A673 (cell line): ENCODE data around the gene SLC25A38. TPM values are rescaled to one million over a fixed set of nuclear protein-coding genes. Genes with fewer than 3 reads are reported as not detected.

Source experiments
- BruUV-seq: library from RNA; stranded (reverse); fragments of 400-500 nt; replicated peaks from 2 replicates; lab custom pipeline; 2021; lab: Mats Ljungman, UMichigan
- CTCF ChIA-PET: fragments of 300-600 bp; sonication (Branson Sonifier 250); formaldehyde crosslinking; loops from one replicate; lab custom pipeline; 2022; ENCODE audit warnings: antibody characterized with exemption; lab: Charles Lee
- POLR2A ChIA-PET: fragments of 300-600 bp; sonication (Branson Sonifier 250); formaldehyde crosslinking; loops from one replicate; lab custom pipeline; 2022; ENCODE audit warnings: antibody characterized with exemption; ENCODE audit not compliant: low non-redundant PET; lab: Charles Lee
- DNase-seq: peaks from one replicate; pipeline ENCODE4 v3.0.0-alpha.2; 2015; ENCODE audit warnings: low spot score
- H3K27ac ChIP-seq: fragments of 200-600 bp; sonication (generic); 2 replicates; pipeline ENCODE4 v1.5.1; 2016; ENCODE audit warnings: mixed run types, low read depth, mild to moderate bottlenecking, mixed read lengths, antibody characterized with exemption, low read length; ENCODE audit not compliant: poor library complexity, severe bottlenecking
- H3K27me3 ChIP-seq: fragments of 200-600 bp; sonication (generic); replicated peaks from 2 replicates; pipeline ENCODE4 v1.6.1; 2017; ENCODE audit warnings: mixed run types, low read depth, mild to moderate bottlenecking, mixed read lengths, antibody characterized with exemption, low read length; ENCODE audit not compliant: insufficient read depth, poor library complexity
- H3K36me3 ChIP-seq: fragments of 200-600 bp; sonication (generic); 2 replicates; pipeline ENCODE4 v1.6.1; 2016; ENCODE audit warnings: mixed run types, mild to moderate bottlenecking, mixed read lengths, antibody characterized with exemption, low read length; ENCODE audit not compliant: insufficient read depth, poor library complexity, severe bottlenecking
- H3K4me1 ChIP-seq: fragments of 200-600 bp; sonication (generic); 2 replicates; pipeline ENCODE4 v1.6.1; 2017; ENCODE audit warnings: mixed run types, mild to moderate bottlenecking, mixed read lengths, antibody characterized with exemption, low read length; ENCODE audit not compliant: insufficient read depth, poor library complexity, severe bottlenecking
- H3K4me3 ChIP-seq: fragments of 200-600 bp; sonication (generic); 2 replicates; pipeline ENCODE4 v1.5.1; 2016; ENCODE audit warnings: low read depth, mixed run types, mild to moderate bottlenecking, mixed read lengths, low read length; ENCODE audit not compliant: poor library complexity, severe bottlenecking
- H3K9me3 ChIP-seq: fragments of 200-600 bp; sonication (generic); 2 replicates; pipeline ENCODE4 v1.6.1; 2016; ENCODE audit warnings: mixed run types, low read depth, mild to moderate bottlenecking, mixed read lengths, antibody characterized with exemption, low read length; ENCODE audit not compliant: poor library complexity, severe bottlenecking
- EZH2 ChIP-seq: fragments of 200-600 bp; sonication (generic); IDR thresholded peaks from 2 replicates; pipeline ENCODE4 v1.6.1; 2017; ENCODE audit warnings: borderline replicate concordance, low read depth, mild to moderate bottlenecking, mixed read lengths, antibody characterized with exemption, low read length; ENCODE audit not compliant: poor library complexity, severe bottlenecking
- intact Hi-C: fragments of 100-400 bp; cut with micrococcal nuclease; formaldehyde crosslinking; loops from one replicate; pipeline ENCODE4 v1.10.0; 2022; ENCODE audit not compliant: unreplicated experiment
- total RNA-seq: library from RNA; stranded (reverse); gene quantifications from 2 replicates; pipeline ENCODE4 v1.2.3, GENCODE V29; 2021
- TF ChIP-seq, protein P1 (sequence below): fragments of 300-800, 200-600 bp; sonication (generic); conservative IDR thresholded peaks from 2 replicates; pipeline ENCODE4 v1.5.1; 2017; ENCODE audit warnings: low read depth, mild to moderate bottlenecking, antibody characterized with exemption, low read length, moderate library complexity, mixed read lengths

The SLC25A38 gene
- total RNA-seq, 1 experiment from 2014 or later: 13.7 TPM

GRCh38 chr3:39409514-39410136 is 26.5 kb downstream of the SLC25A38 start:
- Histone ChIP-seq H3K4me3 (no peak overlapping the region), H3K27me3 (no peaks in the 10 kb centered on the region), H3K36me3 (peaks cover 65% of the 10 kb centered on the region), H3K27ac (peak overlapping the region; percentile 50), H3K9me3 (no peaks in the 10 kb centered on the region), H3K4me1 (no peaks in the 10 kb centered on the region)
- TF ChIP-seq, protein P1, sequence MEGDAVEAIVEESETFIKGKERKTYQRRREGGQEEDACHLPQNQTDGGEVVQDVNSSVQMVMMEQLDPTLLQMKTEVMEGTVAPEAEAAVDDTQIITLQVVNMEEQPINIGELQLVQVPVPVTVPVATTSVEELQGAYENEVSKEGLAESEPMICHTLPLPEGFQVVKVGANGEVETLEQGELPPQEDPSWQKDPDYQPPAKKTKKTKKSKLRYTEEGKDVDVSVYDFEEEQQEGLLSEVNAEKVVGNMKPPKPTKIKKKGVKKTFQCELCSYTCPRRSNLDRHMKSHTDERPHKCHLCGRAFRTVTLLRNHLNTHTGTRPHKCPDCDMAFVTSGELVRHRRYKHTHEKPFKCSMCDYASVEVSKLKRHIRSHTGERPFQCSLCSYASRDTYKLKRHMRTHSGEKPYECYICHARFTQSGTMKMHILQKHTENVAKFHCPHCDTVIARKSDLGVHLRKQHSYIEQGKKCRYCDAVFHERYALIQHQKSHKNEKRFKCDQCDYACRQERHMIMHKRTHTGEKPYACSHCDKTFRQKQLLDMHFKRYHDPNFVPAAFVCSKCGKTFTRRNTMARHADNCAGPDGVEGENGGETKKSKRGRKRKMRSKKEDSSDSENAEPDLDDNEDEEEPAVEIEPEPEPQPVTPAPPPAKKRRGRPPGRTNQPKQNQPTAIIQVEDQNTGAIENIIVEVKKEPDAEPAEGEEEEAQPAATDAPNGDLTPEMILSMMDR: no peak
- TF ChIP-seq EZH2: no peak
- DNase-seq: no peak
- BruUV-seq: no TSS peak
- ChIA-PET CTCF (no interaction called here), POLR2A (no interaction called here)
- intact Hi-C loops: no loop called here

GRCh38 chr3:39410893-39411292 is 27.7 kb downstream of the SLC25A38 start:
- DNase-seq: no peak
- no peak overlapping the region for H3K4me3 ChIP-seq
- peaks cover 65% of the 10 kb centered on the region for H3K36me3 ChIP-seq
- CTCF ChIA-PET: no interaction called here
- no peak overlapping the region for H3K27ac ChIP-seq
- no TSS peak for BruUV-seq
- no peaks in the 10 kb centered on the region for H3K9me3 ChIP-seq
- POLR2A ChIA-PET: no interaction called here
- H3K27me3 ChIP-seq: no peaks in the 10 kb centered on the region
- intact Hi-C loops: no loop called here
- H3K4me1 ChIP-seq: no peaks in the 10 kb centered on the region
- TF ChIP-seq EZH2: no peak
- TF ChIP-seq, protein P1: no peak

DNA sequence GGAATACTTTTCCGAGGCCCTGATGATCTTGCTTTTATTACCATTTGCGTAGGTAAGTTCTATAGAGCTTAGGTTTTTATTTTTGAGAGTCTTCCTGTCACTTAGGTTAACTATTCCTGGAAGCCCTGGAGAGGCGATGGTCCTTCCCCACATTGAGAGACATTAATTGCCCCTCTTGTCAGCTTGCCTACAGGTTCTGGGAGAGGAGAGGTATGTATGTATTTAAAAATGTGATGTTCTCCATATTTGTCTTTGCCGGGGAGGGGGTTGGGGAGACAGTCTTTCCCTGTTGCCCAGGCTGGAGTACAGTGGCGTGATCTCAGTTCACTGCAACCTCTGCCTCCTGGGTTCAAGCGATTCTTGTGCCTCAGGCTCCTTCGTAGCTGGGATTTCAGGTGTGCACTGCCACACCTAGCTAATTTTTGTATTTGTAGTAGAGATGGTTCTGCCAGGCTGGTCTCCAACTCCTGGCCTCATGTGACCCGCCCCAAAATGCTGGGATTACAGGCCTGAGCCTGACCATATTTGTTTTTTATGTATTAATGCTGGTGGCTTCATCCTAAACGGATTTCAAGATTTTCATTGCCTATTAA is 29.6 kb downstream of the SLC25A38 start:
- Histone ChIP-seq H3K9me3 (no peaks in the 10 kb centered on the region), H3K27me3 (no peaks in the 10 kb centered on the region), H3K4me1 (no peaks in the 10 kb centered on the region), H3K4me3 (no peak overlapping the region), H3K36me3 (peaks cover 60% of the 10 kb centered on the region), H3K27ac (no peak overlapping the region)
- no TSS peak for BruUV-seq
- DNase-seq: no peak
- no peak for TF ChIP-seq EZH2
- ChIA-PET CTCF (no interaction called here), POLR2A (no interaction called here)
- intact Hi-C loops: no loop called here
